NCI-H526 treated with DMSO at 0.1 percent for 48 hours (cell line): Measurements from ENCODE around the gene MYADML2.

Source experiments
- DNase-seq: peaks from one replicate; lab custom pipeline; 2025; lab: John Stamatoyannopoulos, UW

The MYADML2 gene

DNA sequence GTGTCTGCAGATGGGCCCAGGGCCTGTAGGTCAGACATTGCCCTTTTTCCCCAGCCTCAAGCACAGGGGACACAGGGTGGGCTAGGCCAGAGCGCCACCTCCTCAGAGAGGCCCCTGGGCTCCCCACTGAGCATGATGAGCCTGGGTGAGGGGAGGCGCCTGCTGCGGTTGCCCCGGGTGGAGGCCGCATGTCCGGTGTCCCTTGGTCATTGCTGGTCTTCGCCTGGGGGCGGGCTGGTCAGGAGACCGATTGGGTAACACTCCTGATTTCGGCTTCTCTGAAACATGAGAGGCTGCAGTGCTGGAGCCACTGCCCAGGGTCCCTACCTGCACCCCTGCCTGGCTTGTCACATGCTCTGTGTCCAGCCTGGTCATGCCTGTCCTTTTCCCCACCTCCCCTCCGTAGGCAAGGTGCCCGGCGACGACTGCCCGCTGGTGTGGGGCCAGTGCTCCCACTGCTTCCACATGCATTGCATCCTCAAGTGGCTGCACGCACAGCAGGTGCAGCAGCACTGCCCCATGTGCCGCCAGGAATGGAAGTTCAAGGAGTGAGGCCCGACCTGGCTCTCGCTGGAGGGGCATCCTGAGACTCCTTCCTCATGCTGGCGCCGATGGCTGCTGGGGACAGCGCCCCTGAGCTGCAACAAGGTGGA, 47.4 kb downstream of the MYADML2 start:
- no peak for DNase-seq

DNA sequence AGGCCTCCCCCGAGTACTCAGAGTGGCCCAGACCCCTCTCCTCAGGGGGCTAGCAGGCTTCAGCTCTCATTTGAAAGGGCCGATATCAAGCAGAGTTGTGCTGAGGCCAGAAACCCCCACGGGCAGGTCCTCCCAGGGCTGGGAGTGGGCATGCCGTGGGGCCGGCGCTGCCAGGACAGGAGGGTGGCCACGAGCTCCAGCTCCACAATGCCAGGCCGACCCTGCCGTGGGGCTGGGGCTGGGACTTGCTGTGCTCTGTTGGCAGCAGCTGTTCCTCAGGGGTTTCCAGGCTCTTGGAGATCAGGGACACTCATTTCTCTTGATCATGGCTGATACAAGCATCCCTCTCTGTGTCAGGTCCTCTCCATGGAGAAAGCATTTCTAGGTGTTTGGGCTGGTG, 48.1 kb downstream of the MYADML2 start:
- no peak for DNase-seq

DNA sequence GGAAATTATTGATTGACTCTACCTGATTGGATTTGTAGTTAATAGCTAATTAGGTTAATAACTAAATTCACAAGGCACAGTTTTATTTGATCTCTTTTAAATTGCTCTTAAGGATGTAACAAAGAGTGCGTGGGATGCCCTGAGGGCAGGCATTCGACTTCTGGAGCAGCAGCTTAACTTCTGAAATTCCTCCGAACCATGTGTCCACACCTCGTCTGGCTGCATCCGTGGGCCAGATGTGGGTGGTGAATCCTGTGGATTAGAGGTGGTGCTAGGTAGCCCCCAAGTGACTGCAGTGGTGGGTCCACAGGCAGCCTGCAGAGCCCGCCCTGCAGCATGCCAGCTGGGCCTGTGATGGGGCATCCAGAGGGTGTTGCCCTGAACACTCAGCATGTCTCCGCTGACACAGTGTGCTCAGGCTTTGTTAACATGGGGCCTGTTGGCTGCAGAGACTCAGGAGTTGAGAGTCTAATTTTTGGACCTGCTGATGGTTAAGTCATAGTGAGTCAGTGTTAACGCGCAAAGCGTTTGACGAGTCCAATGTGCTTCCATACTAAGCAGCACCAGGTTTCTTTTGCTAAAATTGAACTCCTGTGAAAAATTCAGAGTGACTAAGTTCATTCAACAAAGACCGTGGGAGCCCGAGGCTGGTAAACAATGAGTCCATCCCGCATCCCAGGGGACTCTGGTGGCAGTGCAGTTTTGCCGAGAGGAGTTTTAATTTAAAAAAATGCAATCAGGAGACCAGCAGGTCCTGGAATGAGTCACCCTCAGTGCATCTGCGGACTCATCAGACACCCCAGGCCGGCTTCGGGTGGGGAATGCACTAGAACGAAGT, 48.8 kb downstream of the MYADML2 start:
- DNase-seq, result no peak

DNA sequence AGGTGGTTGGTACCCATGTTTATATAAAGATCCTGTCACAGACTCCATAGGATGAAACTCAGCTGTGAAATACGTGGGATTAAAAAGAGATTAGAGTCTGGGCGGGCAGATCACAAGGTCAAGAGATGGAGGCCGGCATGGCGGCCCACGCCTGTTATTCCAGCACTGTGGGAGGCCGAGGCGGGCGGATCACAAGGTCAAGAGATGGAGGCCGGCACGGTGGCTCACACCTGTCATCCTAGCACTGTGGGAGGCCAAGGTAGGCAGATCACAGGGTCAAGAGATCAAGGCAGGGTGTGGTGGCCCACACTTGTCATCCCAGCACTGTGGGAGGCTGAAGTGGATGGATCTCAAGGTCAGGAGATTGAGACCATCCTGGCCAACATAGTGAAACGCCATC, 51.6 kb downstream of the MYADML2 start:
- no peak for DNase-seq

DNA sequence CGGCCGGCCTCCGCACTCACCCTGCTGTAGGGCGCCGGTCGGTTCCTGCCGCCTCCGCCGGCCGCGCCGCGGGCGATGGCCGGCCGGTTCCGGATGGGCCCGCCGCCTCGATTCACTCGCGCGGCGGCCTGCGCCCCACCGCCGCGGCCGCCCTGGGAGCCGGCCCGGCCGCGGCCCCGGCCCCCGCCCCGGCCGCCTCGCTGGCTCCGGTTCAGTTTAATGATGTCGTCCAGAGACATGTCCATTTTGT, 55.8 kb downstream of the MYADML2 start:
- DNase-seq, result no peak

DNA sequence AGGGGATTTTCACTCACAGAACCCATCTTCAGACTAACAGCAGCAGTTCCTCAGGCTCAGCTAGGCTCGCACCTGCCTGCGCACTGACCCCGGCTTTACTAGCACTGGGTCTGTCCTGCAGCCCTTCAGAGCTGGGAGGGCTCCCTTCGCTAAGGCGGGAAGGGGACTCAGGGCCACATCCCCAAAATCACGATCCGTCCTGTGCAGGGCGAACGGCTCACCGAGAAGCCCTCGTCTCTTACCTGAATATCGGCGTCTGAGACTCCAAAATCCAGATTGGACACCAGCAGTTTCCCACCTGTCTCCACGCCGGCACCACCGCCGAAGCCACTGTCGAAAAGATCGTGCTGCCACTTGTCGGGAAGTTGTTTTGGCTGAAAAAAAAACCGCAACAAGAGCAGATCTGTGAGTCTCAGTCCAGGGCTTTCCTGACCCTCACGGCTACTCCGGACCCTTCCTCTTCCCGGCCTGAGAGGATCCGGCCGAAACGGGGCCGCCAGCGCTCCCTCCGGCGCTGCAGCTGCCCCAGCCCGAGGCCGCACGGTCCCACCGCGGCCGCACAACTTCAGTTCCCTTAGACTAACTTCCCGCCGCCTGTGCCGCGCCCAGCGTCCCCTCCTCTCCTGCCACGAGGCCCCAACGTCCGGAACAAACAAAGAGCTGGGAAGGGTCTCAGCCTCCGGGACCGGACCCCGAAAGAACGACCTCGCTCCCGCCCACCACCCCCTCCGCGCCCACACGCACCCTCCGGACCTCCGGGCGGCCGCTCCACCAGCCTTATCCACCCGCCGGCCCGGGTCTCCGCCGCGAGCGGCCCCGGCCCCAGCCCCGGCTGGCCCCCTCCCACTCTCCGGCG, 56.4 kb downstream of the MYADML2 start:
- no peak for DNase-seq
